SJCRH30 (cell line): ENCODE results near the gene SH3GLB2. TPM values are rescaled to one million over a fixed set of nuclear protein-coding genes. Genes with fewer than 3 reads are reported as not detected.
"Not testable (repeated sequence)": the region's sequence is repeated elsewhere in the genome, so short reads cannot be mapped to it uniquely, and the experiment has no call there.

Experiments used
- DNase-seq, 2 experiments: peaks; one replicate each; pipeline ENCODE4 v3.0.0-alpha.2; 2015 to 2020
- H3K27ac ChIP-seq: fragments of 250-450 bp; sonication (Bioruptor Pico); 2 replicates; pipeline ENCODE4 v1.5.1; 2020; ENCODE audit warnings: mild to moderate bottlenecking, moderate library complexity
- H3K27me3 ChIP-seq: fragments of 250-450 bp; sonication (Bioruptor Pico); 2 replicates; pipeline ENCODE4 v1.5.1; 2020; ENCODE audit warnings: mild to moderate bottlenecking, moderate library complexity
- H3K36me3 ChIP-seq: fragments of 250-450 bp; sonication (Bioruptor Pico); 2 replicates; pipeline ENCODE4 v1.5.1; 2020; ENCODE audit warnings: mild to moderate bottlenecking, moderate library complexity
- H3K4me1 ChIP-seq: fragments of 250-450 bp; sonication (Bioruptor Pico); 2 replicates; pipeline ENCODE4 v1.5.1; 2020; ENCODE audit warnings: mild to moderate bottlenecking, moderate library complexity
- H3K4me3 ChIP-seq: fragments of 250-450 bp; sonication (Bioruptor Pico); 2 replicates; pipeline ENCODE4 v1.5.1; 2020; ENCODE audit warnings: mild to moderate bottlenecking, moderate library complexity
- H3K9me3 ChIP-seq: fragments of 250-450 bp; sonication (Bioruptor Pico); replicated peaks from 2 replicates; pipeline ENCODE4 v1.5.1; 2020; ENCODE audit warnings: mild to moderate bottlenecking, moderate library complexity
- total RNA-seq: library from RNA; depleted of rRNA; stranded (reverse); fragments of >200 nt; shearing (Covaris generic); gene quantifications from 2 replicates; pipeline ENCODE4 v1.2.3, GENCODE V29; 2014

Gene SH3GLB2
- total RNA-seq, 1 experiment from 2014 or later: 26.7 TPM

DNA sequence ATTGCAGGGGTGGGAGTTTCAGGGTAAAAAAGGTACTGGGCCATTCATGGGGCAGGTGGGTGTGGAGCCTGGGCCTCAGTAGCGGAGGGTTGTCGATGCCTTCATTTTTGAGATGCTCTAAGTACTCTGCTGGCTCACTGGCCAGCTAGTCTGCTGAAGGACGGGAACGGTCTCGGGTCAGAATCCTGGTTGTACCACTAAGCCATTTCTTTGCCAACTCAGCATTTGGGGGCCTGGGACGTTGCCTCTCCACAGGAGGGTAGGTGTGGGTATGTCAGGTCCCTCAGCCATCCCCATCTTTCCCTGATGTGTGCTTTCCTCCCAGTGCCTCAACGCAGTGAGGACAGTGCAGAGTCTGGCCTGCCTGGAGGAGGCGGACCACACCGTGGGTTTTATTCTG, 25.1 kb downstream of the SH3GLB2 start:
- Histone ChIP-seq H3K4me1 (no peaks in the 10 kb centered on the region), H3K27ac (no peak overlapping the region), H3K4me3 (no peak overlapping the region), H3K27me3 (no peaks in the 10 kb centered on the region), H3K9me3 (no peaks in the 10 kb centered on the region), H3K36me3 (peaks cover 89% of the 10 kb centered on the region)
- no peak for DNase-seq

DNA sequence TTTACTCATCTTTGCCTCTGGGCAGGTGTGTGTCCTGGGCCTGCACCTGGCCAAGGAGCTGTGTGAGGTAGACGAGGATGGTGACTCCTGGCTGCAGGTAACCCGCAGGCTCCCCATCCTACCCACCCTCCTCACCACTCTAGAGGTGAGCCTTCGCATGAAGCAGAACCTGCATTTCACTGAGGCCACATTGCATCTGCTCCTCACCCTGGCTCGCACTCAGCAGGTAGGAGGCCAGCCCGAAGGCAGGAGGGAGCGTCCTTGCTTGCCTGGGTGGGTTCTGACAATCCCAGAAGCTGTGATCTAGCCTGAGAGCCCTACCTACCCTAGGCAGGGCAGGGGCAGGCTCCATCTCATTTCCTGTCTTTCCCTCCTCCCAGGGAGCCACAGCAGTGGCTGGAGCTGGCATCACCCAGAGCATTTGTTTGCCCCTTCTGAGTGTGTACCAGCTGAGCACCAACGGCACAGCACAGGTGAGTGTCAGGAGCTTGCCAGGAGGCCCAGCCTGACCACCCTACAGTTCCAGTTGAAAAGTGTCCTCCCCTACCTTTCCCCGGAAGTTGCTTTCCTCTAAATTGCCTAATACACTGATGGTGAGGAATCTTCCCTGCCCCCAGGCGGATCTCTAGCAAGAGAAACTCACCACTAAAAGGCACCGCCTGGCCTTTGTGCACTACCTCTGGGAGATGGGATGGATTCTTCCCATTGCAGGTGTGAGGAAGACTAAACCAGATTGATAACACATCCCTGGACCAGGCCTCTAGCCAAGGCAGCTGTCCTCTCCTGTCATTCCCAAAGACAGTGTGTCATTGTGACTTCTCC, 26.4 kb downstream of the SH3GLB2 start:
- Histone ChIP-seq H3K27ac (no peak overlapping the region), H3K27me3 (no peaks in the 10 kb centered on the region), H3K9me3 (no peaks in the 10 kb centered on the region), H3K4me3 (no peak overlapping the region), H3K4me1 (no peaks in the 10 kb centered on the region), H3K36me3 (peaks cover 89% of the 10 kb centered on the region)
- no peak for DNase-seq

DNA sequence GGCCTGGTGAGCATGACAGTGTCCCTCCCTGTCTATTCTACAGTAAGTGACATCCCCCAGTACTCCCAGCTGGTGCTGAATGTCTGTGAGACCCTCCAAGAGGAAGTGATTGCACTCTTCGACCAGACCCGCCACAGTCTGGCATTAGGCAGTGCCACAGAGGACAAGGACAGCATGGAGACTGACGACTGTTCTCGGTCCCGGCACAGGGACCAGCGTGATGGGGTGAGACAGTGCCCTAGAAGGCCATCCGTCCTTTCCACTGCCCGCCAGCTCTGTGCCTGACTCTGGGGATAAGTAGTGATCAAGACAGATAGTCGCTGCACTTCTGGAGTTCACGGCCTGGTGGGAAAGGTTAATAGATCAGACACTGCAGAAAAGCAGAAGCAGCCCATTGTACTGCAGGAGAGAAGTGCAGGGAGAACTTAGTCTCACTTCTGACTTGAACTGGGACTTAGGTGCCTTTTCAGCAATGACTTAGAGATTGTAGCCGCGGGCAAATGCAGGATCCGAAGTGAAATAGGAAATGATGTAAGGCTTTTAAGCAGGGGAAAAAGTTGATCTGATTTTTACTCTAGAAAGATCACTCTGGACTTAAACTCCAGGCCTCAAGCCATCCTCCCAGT, 28.4 kb downstream of the SH3GLB2 start:
- no peak for DNase-seq
- Histone ChIP-seq H3K36me3 (peaks cover 92% of the 10 kb centered on the region), H3K27ac (no peak overlapping the region), H3K9me3 (no peaks in the 10 kb centered on the region), H3K27me3 (no peaks in the 10 kb centered on the region), H3K4me3 (no peak overlapping the region), H3K4me1 (peaks cover 18% of the 10 kb centered on the region)

DNA sequence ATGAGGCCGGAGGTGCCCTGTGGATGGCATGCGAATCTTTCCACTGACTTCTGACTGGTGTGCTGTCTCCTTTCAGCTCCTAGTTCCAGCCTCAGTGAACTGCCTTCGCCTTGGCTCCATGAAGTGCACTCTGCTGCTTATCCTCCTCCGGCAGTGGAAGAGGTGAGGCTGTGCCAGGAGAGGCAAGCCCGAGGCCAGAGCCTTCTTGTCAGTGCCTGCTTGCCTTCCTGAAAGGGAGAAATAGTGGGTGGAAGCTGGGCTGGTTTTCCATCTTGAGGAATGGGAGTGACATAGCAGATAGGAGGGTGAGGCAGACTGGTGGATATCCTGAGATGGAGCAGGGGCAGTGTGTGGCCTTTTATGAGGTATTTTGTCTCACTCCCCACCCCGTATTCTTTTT, 29.7 kb downstream of the SH3GLB2 start:
- Histone ChIP-seq H3K27ac (no peak overlapping the region), H3K4me3 (no peak overlapping the region), H3K36me3 (peaks cover 94% of the 10 kb centered on the region), H3K27me3 (no peaks in the 10 kb centered on the region), H3K4me1 (peaks cover 21% of the 10 kb centered on the region), H3K9me3 (no peaks in the 10 kb centered on the region)
- no peak for DNase-seq

DNA sequence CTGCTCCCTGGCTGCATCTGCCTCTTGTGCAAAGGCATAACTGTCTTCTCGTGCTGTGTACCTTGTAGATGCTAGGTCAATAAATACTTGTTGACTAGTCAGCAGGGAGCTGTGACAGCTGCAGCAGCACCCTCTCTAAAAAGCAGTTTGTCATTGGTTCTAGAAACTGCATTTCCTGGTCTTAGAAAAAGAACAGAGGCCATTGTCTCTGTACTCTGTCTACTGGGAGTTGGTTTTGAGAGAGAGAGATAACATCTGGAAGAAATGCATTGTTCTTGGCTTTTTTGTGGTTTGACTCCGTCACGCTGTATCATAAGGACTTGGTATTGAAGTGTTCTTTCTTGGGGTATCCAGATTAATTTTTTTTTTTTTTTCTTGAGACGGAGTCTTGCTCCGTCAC, 32.3 kb downstream of the SH3GLB2 start:
- H3K4me3 ChIP-seq: no peak overlapping the region
- DNase-seq: peak; percentile 57 to 71
- H3K4me1 ChIP-seq: peaks cover 21% of the 10 kb centered on the region
- H3K27ac ChIP-seq: peak overlapping the region; percentile 82
- no peaks in the 10 kb centered on the region for H3K9me3 ChIP-seq
- H3K27me3 ChIP-seq: no peaks in the 10 kb centered on the region
- peaks cover 91% of the 10 kb centered on the region for H3K36me3 ChIP-seq

DNA sequence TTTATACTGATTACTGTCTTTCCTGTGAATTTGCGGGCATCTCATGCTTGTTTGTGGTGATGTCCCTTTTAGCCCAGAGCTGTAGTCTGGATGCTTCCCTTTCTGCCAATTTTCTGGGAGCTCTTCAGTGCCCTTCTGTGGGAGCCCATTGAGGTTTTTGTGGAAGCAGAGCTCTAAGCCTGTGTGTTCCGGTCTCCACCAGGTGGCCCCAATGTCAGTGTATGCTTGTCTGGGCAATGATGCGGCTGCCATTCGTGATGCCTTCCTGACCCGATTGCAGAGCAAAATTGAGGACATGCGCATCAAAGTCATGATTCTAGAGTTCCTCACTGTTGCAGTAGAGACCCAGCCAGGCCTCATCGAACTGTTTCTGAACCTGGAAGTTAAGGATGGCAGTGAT, 35.1 kb downstream of the SH3GLB2 start:
- peaks cover 93% of the 10 kb centered on the region for H3K36me3 ChIP-seq
- H3K27me3 ChIP-seq: no peaks in the 10 kb centered on the region
- no peaks in the 10 kb centered on the region for H3K9me3 ChIP-seq
- peaks cover 25% of the 10 kb centered on the region for H3K4me1 ChIP-seq
- DNase-seq: peak in 1 of 2 experiments; percentile 36
- H3K27ac ChIP-seq: no peak overlapping the region
- no peak overlapping the region for H3K4me3 ChIP-seq

DNA sequence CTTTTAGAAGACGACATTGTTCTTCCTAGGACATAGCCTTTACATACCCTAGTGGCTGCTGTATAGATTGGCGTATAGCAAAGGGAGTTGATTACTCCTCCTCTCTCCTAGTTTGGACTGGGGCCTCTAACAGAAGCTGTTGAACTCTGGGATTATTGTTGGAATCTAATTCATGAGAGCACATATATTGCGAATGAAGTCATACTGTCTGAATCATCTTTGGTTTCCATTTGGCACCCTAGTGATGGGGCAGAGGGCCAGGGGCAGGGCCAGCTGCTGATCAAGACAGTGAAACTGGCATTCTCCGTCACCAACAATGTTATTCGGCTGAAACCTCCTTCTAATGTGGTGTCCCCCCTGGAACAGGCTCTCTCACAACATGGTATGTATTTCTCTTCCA, 40.3 kb downstream of the SH3GLB2 start:
- Histone ChIP-seq H3K27ac (peak overlapping the region; percentile 25), H3K36me3 (peaks cover 86% of the 10 kb centered on the region), H3K27me3 (no peaks in the 10 kb centered on the region), H3K4me1 (peaks cover 14% of the 10 kb centered on the region), H3K9me3 (no peaks in the 10 kb centered on the region), H3K4me3 (no peak overlapping the region)
- DNase-seq: peak; percentile 65 to 75

DNA sequence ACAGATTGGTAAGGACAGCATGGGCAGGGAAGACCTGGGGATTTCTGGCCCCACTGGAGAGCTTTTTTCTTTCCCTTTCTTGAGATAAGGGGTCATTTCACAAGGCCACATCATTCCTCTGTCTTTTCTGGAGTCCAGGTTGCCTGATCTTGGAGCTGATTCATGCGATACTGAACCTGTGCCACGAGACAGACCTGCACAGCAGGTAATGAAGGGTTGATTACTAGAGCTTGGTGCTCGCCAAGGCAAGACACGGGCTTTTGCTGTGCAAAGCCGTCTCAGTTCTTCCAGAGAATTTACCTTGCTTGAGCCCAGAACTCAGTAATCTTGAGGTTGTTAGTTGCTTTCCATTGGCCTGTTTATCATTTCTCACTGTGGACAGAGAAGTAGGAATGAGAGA, 41.5 kb downstream of the SH3GLB2 start:
- H3K9me3 ChIP-seq: no peaks in the 10 kb centered on the region
- H3K27ac ChIP-seq: no peak overlapping the region
- DNase-seq: no peak
- H3K4me1 ChIP-seq: peaks cover 14% of the 10 kb centered on the region
- H3K36me3 ChIP-seq: peaks cover 89% of the 10 kb centered on the region
- H3K4me3 ChIP-seq: no peak overlapping the region
- no peaks in the 10 kb centered on the region for H3K27me3 ChIP-seq

DNA sequence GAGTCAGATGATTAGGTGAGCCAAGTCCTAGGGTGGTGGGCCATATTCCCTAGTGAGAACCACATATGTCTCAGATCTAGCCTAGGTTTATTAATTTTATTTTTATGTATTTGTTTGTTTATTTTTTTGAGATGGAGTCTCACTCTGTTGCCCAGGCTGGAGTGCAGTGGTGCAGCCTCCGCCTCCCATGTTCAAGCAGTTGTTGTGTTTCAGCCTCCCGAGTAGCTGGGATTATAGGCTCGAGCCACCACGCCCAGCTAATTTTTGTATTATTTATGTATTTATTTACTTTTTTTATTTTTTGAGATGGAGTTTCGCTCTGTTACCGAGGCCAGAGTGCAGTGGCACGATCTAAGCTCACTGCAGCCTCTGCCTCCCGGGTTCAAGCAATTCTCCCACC, 44.6 kb downstream of the SH3GLB2 start:
- DNase-seq: no peak
- Histone ChIP-seq H3K27ac (no peak overlapping the region), H3K27me3 (no peaks in the 10 kb centered on the region), H3K4me3 (no peak overlapping the region), H3K9me3 (no peaks in the 10 kb centered on the region), H3K4me1 (peaks cover 14% of the 10 kb centered on the region), H3K36me3 (peaks cover 88% of the 10 kb centered on the region)

DNA sequence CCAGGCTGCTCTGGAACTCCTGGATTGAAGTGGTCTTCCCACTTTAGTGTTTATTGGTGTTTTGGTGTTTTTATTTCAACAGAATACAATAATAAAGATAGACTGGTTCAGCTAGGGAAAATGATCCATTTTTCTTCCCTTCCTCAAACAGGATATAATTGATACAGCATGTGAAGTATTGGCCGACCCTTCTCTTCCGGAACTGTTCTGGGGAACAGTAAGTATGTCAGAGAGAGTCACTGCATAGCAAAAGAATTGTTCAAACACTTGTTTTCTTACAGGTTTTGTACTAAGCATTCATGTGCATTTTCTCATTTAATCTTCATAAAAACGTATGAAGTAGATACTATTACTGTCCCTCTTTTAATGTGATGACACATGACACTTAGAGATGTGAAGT, 49.0 kb downstream of the SH3GLB2 start:
- Histone ChIP-seq H3K27ac (no peak overlapping the region), H3K4me1 (no peaks in the 10 kb centered on the region), H3K4me3 (no peak overlapping the region), H3K36me3 (peaks cover 88% of the 10 kb centered on the region), H3K27me3 (no peaks in the 10 kb centered on the region), H3K9me3 (no peaks in the 10 kb centered on the region)
- no peak for DNase-seq

DNA sequence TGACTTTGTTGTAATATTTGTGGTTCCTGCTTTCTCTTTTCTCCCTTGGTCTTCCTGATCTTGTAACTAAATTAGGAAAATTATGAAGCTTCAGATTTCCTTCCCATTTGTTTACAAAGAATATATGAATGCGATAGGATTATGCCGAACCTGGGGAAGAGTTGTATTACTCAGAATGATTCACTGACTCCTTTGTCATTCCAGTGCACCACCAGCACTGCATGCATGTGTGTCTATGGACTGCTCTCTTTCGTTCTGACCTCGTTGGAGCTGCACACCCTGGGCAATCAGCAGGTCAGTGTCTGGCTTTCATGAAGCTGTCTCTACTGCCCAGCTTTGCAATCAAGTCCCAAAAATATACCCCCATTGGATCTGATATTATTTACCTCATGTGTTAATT, 55.2 kb downstream of the SH3GLB2 start:
- DNase-seq: no peak

DNA sequence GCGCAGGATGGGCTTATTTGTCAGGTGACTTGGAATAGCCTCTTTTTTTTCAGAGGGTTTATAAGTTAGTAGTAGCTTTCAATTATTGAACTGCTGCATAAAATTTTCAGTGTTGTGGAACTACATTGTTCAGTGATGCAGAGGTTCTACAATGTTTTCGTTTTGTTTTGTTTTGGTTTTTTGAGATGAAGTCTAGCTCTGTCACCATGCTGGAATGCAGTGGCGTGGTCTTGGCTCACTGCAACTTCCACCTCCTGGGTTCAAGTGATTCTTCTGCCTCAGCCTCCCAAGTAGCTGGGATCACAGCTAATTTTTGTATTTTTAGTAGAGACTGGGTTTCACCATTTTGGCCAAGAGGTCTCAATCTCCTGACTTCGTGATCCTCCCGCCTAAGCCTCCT, 58.6 kb downstream of the SH3GLB2 start:
- no peaks in the 10 kb centered on the region for H3K4me1 ChIP-seq
- H3K9me3 ChIP-seq: no peaks in the 10 kb centered on the region
- H3K27me3 ChIP-seq: no peaks in the 10 kb centered on the region
- no peak for DNase-seq
- no peak overlapping the region for H3K27ac ChIP-seq
- H3K4me3 ChIP-seq: no peak overlapping the region
- peaks cover 94% of the 10 kb centered on the region for H3K36me3 ChIP-seq

More for the DNA sequence above, 55.2 kb downstream of the SH3GLB2 start:
- Histone ChIP-seq H3K4me3 (no peak overlapping the region), H3K36me3 (peaks cover 95% of the 10 kb centered on the region), H3K27ac (no peak overlapping the region), H3K4me1 (no peaks in the 10 kb centered on the region), H3K9me3 (no peaks in the 10 kb centered on the region), H3K27me3 (no peaks in the 10 kb centered on the region)

DNA sequence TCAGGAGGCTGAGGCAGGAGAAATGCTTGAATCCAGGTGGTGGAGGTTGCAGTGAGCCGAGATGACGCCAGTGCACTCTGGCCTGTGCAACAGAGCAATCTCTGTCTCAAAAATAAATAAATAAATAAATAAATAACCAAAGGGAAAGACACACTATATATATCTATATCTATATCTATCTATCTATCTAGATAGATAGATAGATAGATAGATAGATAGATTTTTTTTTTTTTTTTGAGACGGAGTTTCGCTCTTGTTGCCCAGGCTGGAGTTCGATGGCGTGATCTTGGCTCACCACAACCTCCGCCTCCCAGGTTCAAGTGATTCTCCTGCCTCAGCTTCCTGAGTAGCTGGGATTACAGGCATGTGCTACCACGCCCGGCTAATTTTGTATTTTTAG, 66.7 kb downstream of the SH3GLB2 start:
- peaks cover 86% of the 10 kb centered on the region for H3K36me3 ChIP-seq

More for the DNA sequence above, 66.7 kb downstream of the SH3GLB2 start:
- not testable (repeated sequence) for H3K27me3 ChIP-seq, DNase-seq, H3K9me3 ChIP-seq, H3K4me3 ChIP-seq, H3K27ac ChIP-seq, H3K4me1 ChIP-seq
